ENCODE measurements around the gene EMILIN1.

EMILIN1 gene

DNA sequence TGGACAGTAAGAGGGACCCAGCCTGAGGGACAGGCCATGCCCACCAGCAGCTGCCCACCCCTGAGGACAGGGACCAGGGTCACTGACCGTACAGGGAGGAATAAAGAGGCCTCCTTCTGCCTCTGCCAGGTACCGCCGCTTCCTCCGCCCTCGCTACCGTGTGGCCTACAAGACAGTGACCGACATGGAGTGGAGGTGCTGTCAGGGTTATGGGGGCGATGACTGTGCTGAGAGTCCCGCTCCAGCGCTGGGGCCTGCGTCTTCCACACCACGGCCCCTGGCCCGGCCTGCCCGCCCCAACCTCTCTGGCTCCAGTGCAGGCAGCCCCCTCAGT lies 2.2 kb downstream of the EMILIN1 start:
- DNase-seq (ENCODE audit: low read depth) = no peak

DNA sequence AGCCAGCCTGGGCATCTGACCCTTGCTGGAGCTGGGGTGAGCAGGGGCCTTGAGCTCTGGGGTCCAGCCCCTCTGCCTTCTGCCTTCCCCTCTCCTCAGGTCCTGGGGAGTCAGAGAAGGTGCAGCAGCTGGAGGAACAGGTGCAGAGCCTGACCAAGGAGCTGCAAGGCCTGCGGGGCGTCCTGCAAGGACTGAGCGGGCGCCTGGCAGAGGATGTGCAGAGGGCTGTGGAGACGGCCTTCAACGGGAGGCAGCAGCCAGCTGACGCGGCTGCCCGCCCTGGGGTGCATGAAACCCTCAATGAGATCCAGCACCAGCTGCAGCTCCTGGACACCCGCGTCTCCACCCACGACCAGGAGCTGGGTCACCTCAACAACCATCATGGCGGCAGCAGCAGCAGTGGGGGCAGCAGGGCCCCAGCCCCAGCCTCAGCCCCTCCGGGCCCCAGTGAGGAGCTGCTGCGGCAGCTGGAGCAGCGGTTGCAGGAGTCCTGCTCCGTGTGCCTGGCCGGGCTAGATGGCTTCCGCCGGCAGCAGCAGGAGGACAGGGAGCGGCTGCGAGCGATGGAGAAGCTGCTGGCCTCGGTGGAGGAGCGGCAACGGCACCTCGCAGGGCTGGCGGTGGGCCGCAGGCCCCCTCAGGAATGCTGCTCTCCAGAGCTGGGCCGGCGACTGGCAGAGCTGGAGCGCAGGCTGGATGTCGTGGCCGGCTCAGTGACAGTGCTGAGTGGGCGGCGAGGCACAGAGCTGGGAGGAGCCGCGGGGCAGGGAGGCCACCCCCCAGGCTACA lies 3.8 kb downstream of the EMILIN1 start:
- no peak for DNase-seq (ENCODE audit: low read depth)

DNA sequence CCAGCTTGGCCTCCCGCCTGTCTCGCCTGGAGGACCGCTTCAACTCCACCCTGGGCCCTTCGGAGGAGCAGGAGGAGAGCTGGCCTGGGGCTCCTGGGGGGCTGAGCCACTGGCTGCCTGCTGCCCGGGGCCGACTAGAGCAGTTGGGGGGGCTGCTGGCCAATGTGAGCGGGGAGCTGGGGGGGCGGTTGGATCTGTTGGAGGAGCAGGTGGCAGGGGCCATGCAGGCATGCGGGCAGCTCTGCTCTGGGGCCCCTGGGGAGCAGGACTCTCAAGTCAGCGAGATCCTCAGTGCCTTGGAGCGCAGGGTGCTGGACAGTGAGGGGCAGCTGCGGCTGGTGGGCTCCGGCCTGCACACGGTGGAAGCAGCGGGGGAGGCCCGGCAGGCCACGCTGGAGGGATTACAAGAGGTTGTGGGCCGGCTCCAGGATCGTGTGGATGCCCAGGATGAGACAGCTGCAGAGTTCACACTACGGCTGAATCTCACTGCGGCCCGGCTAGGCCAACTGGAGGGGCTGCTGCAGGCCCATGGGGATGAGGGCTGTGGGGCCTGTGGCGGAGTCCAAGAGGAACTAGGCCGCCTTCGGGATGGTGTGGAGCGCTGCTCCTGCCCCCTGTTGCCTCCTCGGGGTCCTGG lies 4.5 kb downstream of the EMILIN1 start:
- no peak for DNase-seq (ENCODE audit: low read depth)

DNA sequence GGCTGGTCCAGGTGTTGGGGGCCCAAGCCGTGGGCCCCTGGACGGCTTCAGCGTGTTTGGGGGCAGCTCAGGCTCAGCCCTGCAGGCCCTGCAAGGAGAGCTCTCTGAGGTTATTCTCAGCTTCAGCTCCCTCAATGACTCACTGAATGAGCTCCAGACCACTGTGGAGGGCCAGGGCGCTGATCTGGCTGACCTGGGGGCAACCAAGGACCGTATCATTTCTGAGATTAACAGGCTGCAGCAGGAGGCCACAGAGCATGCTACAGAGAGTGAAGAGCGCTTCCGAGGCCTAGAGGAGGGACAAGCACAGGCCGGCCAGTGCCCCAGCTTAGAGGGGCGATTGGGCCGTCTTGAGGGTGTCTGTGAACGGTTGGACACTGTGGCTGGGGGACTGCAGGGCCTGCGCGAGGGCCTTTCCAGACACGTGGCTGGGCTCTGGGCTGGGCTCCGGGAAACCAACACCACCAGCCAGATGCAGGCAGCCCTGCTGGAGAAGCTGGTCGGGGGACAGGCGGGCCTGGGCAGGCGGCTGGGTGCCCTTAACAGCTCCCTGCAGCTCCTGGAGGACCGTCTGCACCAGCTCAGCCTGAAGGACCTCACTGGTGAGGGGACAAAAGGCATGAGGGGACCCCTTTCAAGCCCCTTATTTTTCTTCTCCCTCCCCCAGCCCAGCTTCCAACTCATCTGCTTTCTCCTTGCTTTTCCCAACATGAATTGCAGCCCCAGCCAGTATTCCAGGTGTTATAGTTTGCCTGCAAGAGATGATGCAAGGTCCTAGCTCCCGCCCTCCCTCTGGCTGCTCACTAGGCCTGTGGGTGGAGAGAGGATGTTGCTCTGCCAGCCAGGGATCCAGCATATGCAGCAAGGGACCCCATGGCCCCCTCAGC lies 5.2 kb downstream of the EMILIN1 start:
- no peak for DNase-seq (ENCODE audit: low read depth)

DNA sequence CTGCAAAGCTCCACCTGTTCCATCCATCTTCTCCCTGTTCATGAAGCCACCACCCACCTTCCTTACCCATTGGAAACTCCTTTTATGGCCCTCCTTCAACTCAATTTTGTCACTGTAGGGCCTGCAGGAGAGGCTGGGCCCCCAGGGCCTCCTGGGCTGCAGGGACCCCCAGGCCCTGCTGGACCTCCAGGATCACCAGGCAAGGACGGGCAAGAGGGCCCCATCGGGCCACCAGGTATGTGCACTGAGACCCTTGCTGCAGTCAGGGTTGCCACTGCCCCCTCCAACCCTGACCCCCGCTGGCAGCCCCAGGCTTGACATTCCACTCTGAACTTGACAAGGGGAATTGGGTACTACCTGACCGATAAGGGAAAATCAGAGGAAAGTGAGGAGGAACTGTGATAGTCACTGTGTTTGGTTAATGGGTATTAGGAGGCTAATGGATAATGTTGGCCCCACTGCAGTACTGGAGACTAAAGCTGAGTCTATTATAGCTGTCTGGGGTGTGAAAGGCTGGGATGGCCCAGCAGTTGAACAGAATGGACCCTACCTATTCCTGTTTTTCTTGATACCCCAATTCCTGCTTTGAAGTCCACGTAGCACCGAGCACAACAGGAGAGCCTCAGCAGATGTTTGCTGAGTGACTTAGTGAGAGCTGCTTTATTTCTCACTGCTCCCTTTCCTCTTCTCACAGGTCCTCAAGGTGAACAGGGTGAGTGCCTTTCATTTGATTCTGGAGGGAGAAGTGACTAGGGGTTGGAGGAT lies 6.1 kb downstream of the EMILIN1 start:
- DNase-seq (ENCODE audit: low read depth) = no peak

DNA sequence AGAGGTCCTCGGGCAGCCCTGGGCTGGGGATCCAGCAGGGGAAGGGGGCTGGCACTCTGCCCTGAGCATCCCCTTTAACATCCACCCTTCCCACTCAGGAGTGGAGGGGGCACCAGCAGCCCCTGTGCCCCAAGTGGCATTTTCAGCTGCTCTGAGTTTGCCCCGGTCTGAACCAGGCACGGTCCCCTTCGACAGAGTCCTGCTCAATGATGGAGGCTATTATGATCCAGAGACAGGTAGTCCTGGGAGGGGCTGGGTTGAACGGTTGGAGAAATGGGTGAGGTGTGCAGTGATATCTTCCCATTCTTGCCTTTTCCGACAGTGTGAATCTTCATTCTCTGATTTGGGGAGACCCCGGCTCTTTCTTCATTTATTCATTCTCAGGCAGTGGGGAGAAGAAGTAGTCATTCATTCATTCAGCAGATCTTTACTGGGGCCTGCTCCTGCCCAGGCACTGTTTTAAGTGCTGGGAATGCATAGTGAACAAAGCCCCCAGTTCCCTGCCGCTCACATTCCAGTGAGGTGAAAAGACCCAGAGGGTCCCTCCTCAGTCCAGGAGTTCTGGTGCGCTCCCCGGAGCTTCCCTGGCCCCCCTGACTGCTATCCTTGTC lies 6.8 kb downstream of the EMILIN1 start:
- DNase-seq (ENCODE audit: low read depth) = no peak

DNA sequence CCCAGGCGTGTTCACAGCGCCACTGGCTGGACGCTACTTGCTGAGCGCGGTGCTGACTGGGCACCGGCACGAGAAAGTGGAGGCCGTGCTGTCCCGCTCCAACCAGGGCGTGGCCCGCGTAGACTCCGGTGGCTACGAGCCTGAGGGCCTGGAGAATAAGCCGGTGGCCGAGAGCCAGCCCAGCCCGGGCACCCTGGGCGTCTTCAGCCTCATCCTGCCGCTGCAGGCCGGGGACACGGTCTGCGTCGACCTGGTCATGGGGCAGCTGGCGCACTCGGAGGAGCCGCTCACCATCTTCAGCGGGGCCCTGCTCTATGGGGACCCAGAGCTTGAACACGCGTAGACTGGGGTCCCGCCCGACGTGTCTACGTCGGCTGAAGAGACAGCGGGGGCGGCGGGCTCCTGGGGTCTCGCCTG lies 7.3 kb downstream of the EMILIN1 start:
- DNase-seq (ENCODE audit: low read depth) = peak; percentile 14

DNA sequence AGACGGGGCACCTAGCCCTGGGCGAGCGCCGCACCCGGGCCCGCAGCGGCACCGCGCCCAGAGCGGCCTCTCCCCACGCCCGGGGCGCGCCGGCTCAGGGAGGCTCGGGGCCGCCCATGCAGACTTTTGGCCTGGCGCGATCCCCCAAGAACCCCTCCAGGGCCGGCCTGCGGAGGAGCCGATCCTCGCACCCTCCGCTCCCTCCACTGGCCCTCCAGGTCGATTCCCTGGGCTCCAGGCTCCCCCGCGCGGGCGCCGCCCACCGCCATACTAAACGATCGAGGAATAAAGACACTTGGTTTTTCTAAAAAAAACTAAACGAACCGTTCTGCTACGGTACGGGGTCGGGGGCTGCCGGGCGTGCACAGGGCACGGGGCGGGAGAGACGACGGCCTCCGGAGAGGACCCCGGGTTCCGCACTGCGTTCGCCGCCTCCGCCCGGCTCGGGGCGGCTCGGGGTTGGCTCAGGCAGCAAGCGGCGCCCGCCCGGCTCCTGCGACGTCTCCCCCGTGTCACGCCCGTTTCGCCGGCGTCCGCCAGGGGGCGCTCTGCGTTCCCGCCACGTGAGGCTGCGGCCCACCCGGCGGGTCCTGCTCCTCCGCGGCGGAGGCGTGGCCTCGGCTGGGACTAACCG lies 7.8 kb downstream of the EMILIN1 start:
- DNase-seq (ENCODE audit: low read depth) = peak; percentile 99

DNA sequence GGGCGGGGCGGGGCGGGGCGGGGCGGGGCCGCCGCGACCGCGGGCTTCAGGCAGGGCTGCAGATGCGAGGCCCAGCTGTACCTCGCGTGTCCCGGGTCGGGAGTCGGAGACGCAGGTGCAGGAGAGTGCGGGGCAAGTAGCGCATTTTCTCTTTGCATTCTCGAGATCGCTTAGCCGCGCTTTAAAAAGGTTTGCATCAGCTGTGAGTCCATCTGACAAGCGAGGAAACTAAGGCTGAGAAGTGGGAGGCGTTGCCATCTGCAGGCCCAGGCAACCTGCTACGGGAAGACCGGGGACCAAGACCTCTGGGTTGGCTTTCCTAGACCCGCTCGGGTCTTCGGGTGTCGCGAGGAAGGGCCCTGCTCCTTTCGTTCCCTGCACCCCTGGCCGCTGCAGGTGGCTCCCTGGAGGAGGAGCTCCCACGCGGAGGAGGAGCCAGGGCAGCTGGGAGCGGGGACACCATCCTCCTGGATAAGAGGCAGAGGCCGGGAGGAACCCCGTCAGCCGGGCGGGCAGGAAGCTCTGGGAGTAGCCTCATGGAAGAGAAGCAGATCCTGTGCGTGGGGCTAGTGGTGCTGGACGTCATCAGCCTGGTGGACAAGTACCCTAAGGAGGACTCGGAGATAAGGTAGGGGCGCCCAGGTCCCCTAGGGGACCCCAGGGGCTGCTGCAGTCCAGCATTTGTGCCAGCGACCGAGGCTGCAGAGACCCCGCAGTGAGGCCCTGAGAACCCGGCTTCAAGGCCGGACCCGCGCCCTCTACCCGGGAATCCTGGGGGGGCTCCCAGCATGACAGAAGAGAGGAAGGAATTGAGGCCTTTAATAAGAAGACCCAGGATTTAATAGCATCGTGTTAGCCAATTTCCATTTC lies 8.5 kb downstream of the EMILIN1 start, which contains the start of gene KHK:
KHK (plus strand) TSS at position 49 of the 870 bp plus-strand sequence; CDS start at position 537, 488 bp downstream.
- DNase-seq (ENCODE audit: low read depth) = no peak

DNA sequence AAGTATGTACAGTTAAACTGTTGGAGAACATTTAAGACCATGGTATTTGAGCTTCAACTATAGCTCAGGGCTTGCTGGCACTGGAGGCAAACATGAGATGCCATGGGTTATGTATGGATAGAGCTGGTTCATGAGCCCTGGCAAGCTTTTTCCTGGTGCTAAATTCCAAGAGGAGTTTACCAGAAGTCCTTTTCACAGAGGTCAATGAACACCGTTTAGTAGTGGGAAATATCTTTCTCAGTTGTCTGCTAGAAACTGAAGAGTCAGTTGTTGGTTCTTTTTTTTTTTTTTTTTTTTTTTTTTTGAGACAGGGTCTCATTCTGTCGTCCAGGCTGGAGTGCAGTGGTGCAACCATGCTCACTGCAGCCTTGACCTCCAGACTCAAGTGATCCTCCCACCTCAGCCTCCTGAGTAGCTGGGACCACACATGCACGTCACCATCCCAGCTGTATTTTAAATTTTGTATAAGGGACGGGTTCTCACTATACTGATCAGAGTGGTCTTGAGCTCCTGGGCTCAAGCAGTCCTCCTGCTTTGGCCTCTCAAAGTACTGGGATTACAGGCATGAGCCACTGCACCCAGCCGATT lies 9.5 kb downstream of the EMILIN1 start:
- DNase-seq (ENCODE audit: low read depth) = no peak

DNA sequence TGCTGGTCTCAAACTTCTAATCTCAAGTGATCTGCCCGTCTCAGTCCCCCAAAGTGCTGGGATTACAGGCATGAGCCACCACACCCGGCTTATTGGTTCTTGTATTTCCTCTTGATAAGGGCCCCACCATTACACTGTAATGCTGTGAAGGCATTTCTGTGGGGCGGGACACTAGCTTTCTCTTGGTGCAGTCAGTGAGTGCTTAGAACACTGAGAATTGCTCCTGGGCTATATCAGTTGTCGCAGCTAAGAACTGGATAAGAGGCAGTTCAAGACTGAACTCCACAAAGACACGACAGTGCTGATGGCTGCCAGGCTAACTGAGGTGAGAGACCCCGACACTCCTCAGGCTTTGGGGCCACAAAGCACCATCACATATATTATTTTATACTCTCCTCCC lies 10.2 kb downstream of the EMILIN1 start:
- no peak for DNase-seq (ENCODE audit: low read depth)

DNA sequence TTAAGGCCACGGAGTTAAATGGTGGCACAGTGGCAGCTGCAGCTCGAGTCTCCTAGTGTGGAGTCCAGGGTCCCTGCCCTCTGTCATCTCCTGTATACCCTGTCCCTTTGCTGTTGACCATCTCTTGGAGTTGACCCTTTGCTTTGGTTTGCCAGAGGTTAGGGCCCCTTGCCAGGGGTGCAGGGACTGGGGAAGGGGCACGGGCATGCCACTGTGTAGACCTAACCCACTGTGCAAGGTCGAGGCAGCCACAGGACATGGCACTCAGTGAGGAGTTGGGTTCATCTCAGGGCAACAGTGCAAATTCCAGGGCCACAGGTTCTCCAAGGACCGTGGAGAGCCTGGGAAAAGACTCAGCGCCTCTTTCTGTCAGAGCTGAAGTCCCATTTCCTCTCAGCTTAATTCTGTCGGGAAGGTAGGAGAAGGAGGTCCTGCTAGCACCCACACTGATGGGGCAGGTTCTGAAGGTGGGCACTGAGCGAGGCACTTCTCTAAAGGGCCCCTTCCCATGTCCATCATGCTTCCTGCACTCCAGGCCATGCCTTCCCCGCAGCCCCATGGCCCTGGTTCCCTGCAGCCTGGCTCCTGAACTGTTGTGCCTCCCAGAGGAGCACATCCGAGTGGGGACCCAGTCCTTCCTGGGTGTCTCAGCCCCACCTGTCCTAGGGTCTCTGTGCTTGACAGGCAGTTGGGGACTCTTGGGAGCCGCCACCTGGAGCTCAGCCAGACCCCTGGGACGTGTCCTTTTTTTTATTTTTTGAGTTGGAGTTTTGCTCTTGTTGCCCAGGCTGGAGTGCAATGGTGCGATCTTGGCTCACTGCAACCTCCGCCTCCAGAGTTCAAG lies 10.9 kb downstream of the EMILIN1 start:
- DNase-seq (ENCODE audit: low read depth) = no peak

DNA sequence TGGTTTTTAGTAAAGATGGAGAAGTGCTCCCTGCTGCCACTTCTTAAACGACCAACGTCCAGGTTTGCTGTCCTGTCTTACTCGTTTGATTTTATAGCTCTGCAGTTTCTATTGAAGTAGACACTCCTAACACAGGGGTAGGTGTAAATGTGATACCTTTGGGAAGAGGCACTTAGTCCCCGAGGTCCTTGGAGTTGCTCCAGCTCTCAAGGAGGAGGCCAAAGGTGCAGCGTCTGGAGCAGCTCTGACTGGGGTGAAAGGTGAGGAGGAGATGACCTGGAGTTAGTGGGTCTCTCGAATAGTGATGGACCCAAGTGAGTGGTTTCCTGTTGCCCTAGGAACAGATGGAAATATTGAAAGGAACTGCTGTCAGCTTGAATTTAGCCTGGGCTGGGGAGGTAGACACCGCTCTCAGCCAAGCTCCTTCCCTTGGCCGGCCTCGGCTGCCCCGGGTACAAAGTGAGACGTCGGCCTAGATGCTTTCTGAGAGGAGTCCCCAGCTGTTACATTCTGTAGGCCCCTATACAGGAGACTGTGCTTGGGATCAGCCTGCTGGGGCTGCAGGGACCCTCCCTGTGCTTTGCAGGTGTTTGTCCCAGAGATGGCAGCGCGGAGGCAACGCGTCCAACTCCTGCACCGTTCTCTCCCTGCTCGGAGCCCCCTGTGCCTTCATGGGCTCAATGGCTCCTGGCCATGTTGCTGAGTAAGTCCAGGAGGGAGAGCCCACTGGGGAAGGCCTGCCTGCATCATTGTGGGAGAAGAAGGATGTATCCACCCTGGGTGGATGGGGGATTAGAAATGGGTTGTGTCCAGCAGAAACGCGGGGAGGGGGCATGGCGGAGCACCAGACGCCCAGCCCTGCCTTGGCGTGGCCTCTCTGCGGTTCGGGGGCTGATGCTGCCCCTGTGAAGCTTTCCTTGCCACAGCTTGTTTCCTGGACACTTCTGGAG lies 13.6 kb downstream of the EMILIN1 start:
- DNase-seq (ENCODE audit: low read depth) = no peak

DNA sequence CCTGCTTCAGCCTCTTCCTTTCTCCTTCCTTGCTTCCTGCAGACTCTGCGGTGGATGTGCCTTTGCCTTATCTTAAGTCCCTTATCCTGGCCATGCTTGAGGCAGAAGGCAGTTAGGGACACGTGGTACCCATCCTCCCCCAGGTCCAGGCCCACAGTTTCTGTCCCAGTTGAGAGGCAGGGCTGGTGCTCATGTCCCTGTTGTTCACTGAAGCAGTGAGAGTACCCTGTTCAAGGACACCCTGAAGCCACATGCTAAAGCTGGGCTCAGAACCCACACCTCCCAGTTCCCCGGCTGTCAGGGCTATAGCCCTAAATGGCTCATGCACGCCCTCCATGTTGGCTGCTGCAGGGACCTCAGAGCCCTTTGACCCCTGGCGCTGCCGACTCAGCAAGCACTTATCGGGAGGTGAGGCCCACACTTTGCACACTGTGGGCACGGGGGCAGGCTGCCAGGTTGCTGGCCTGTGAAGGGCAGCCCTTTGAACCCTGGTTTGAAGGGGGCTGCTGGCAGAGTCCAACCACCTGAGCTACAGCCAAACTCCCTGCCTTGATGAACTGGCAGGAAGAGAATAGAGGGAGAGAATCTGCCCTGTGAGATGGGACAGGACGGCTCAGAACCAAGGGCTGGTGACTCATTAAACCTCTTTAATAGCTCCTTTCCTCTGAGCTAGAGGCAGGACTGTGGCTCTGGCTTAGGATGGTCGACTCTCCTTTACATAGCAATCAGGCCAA lies 14.4 kb downstream of the EMILIN1 start:
- no peak for DNase-seq (ENCODE audit: low read depth)

DNA sequence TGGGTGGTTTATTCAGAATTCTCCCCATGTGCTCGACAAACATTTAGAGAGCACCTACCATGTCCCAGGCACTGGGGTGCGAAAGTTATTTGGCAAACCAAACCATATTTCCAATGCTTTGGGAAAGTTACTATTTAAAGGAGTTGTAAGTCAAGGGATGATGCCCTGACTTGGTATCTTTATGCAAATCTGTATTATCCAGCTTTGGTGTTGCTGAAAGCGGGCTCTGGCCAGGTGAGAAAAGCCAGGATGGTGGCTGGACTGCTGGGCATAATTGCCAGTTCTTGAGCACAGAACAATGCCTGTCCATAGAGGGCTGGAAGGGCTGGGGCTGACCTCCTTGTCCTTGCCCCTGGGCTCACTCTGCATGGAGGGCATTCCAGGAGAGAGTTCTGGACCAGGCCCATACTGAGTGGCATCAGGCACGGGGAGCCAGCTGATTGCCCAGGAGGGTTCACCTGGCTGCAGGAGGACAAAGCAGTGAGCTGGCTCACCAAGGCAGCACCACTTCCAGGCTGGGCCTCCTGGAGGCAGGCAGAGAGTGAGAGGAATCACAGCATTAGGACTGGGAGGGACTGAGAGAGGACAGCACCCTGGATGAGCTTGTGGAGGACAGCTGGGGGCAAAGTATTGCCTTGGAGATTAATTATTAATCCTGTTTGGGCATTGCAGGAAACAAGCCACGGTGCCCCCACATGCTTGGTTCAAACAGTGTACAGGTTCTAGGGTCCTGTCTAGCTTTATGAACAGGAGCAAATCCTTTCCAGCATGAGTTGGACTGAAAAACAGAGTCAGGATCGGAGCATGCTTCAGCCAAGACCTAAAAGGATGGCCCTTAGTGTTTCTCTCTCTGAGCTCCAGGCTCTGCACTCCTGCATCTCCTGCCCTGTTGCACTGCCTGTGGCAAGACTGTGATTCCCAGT lies 15.3 kb downstream of the EMILIN1 start:
- DNase-seq (ENCODE audit: low read depth) = no peak

Data from activated T-cell treated with anti-CD3 and anti-CD28 coated beads for 24 hours (primary cell).